Endothelial cell of umbilical vein (primary cell): ENCODE results near the gene BMP8B. TPM values are rescaled to one million over a fixed set of nuclear protein-coding genes. Genes with fewer than 3 reads are reported as not detected.

Experiments used
- BruUV-seq: library from RNA; stranded (reverse); fragments of 400-500 nt; replicated peaks from 2 replicates; lab custom pipeline; 2021; lab: Mats Ljungman, UMichigan
- CTCF ChIA-PET: fragments of 300-600, 350-600 bp; sonication (Branson Sonifier 250); formaldehyde crosslinking; loops from one replicate; lab custom pipeline; 2021; ENCODE audit warnings: antibody characterized with exemption, inconsistent platforms; lab: Charles Lee
- POLR2A ChIA-PET: fragments of 300-600, 350-600 bp; sonication (Branson Sonifier 250); formaldehyde crosslinking; loops from one replicate; lab custom pipeline; 2021; ENCODE audit warnings: antibody characterized with exemption, inconsistent platforms; lab: Charles Lee
- DNase-seq: peaks from one replicate; pipeline ENCODE4 v3.0.0-alpha.2; 2011; ENCODE audit warnings: low read depth, low spot score
- FAIRE-seq: peaks from 2 replicates; lab custom pipeline; 2011; peaks lifted over from hg19 to GRCh38; lab: Jason Lieb, UNC
- H2AFZ ChIP-seq: 2 replicates; pipeline ENCODE4 v1.6.0; 2012; ENCODE audit warnings: low read depth, low read length, control low read depth, inconsistent platforms
- H3K27ac ChIP-seq: 2 replicates; pipeline ENCODE4 v1.5.1; 2011; ENCODE audit warnings: low read depth, mild to moderate bottlenecking, control low read depth, low read length, moderate library complexity; ENCODE audit not compliant: insufficient read depth
- H3K27me3 ChIP-seq, 2 experiments: 2 replicates each; pipeline versions ENCODE4 v1.6.0 to v1.6.1; 2011; ENCODE audit warnings: low read length in 2 of 2, mixed read lengths in 1 of 2; ENCODE audit not compliant: control insufficient read depth in 2 of 2, insufficient read depth in 2 of 2
- H3K36me3 ChIP-seq, 2 experiments: 2 replicates in 1 of 2; 3 replicates in 1 of 2; pipeline ENCODE4 v1.5.1; 2011; ENCODE audit warnings: low read length in 2 of 2, mild to moderate bottlenecking in 1 of 2, moderate library complexity in 1 of 2; ENCODE audit not compliant: control insufficient read depth in 2 of 2, insufficient read depth in 2 of 2; ENCODE audit errors: extremely low read depth in 1 of 2
- H3K4me1 ChIP-seq: 3 replicates; pipeline ENCODE4 v1.5.1; 2011; ENCODE audit warnings: mild to moderate bottlenecking, low read length; ENCODE audit not compliant: control insufficient read depth, insufficient read depth; ENCODE audit errors: extremely low read depth
- H3K4me2 ChIP-seq: 2 replicates; pipeline ENCODE4 v1.6.1; 2011; ENCODE audit warnings: low read length, control low read depth, mixed read lengths; ENCODE audit not compliant: insufficient read depth
- H3K4me3 ChIP-seq, 3 experiments: fragments of 200-600 bp in 1 of 3; sonication (generic), shearing (Covaris generic) in 1 of 3; replicated peaks in 1 of 3; 2 replicates each; pipeline ENCODE4 v1.5.1; 2011 to 2016; ENCODE audit warnings: control low read depth in 3 of 3, low read length in 3 of 3, mild to moderate bottlenecking in 2 of 3, inconsistent platforms in 1 of 3, low read depth in 1 of 3, moderate library complexity in 1 of 3; ENCODE audit not compliant: insufficient read depth in 1 of 3
- H3K79me2 ChIP-seq: 2 replicates; pipeline ENCODE4 v1.6.0; 2012; ENCODE audit warnings: low read length, inconsistent platforms; ENCODE audit not compliant: control insufficient read depth, insufficient read depth
- H3K9ac ChIP-seq: replicated peaks from 2 replicates; pipeline ENCODE3; 2011; ENCODE audit warnings: low read length, control low read depth; ENCODE audit not compliant: insufficient read depth; ENCODE audit errors: extremely low read depth
- H3K9me1 ChIP-seq: replicated peaks from 3 replicates; pipeline ENCODE4 v1.6.0; 2011; ENCODE audit warnings: mild to moderate bottlenecking, low read length; ENCODE audit not compliant: control insufficient read depth, insufficient read depth; ENCODE audit errors: extremely low read depth
- H3K9me3 ChIP-seq: replicated peaks from 2 replicates; pipeline ENCODE4 v1.5.1; 2012; ENCODE audit warnings: low read length, inconsistent platforms; ENCODE audit not compliant: control insufficient read depth, insufficient read depth
- H4K20me1 ChIP-seq: replicated peaks from 2 replicates; pipeline ENCODE3; 2011; ENCODE audit warnings: mild to moderate bottlenecking, low read length; ENCODE audit not compliant: control insufficient read depth, insufficient read depth; ENCODE audit errors: extremely low read depth
- EZH2 ChIP-seq: IDR thresholded peaks from 2 replicates; pipeline ENCODE4 v1.6.1; 2012; ENCODE audit warnings: borderline replicate concordance, low read depth, mild to moderate bottlenecking, moderate library complexity, low read length, inconsistent platforms; ENCODE audit not compliant: severe bottlenecking
- FOS ChIP-seq: IDR thresholded peaks from 2 replicates; pipeline ENCODE4 v1.6.1; 2011; ENCODE audit warnings: mild to moderate bottlenecking, low read length, moderate library complexity, borderline replicate concordance; ENCODE audit not compliant: insufficient read depth
- GATA2 ChIP-seq: IDR thresholded peaks from 2 replicates; pipeline ENCODE4 v1.7.0; 2011; ENCODE audit warnings: low read depth, mild to moderate bottlenecking, moderate library complexity, mixed read lengths, low read length; ENCODE audit not compliant: insufficient read length, insufficient read depth
- JUN ChIP-seq: IDR thresholded peaks from 2 replicates; pipeline ENCODE4 v1.6.1; 2011; ENCODE audit warnings: borderline replicate concordance, low read depth; ENCODE audit not compliant: insufficient read length, insufficient read depth
- MYC ChIP-seq: IDR thresholded peaks from one replicate; pipeline ENCODE4 v1.6.1; 2011; ENCODE audit warnings: mild to moderate bottlenecking, low read depth, low read length
- POLR2A ChIP-seq: IDR thresholded peaks from 2 replicates; pipeline ENCODE4 v1.6.1; 2012; ENCODE audit warnings: low read depth, mild to moderate bottlenecking, control low read depth, low read length
- POLR2AphosphoS5 ChIP-seq: IDR thresholded peaks from 2 replicates; pipeline ENCODE4 v1.6.1; 2012; ENCODE audit warnings: low read depth, mild to moderate bottlenecking, control low read depth, low read length, moderate library complexity; ENCODE audit not compliant: insufficient read depth
- dilution Hi-C: fragments of 300-500 bp; cut with MboI; formaldehyde crosslinking; loops from one replicate; pipeline ENCODE4 v1.15.0; 2019; ENCODE audit warnings: low sequenced_read_pairs; ENCODE audit not compliant: extremely low pct_ligation_motif_present
- intact Hi-C: fragments of 100-400 bp; cut with micrococcal nuclease; formaldehyde crosslinking; loops from one replicate; pipeline ENCODE4 v1.10.0; 2022
- polyA plus RNA-seq, 4 experiments: library from polyadenylated mRNA; depleted of rRNA in 3 of 4; stranded (reverse) in 3 of 4; unstranded in 1 of 4; fragments of >200 nt; gene quantifications; 2 replicates each; pipeline versions ENCODE4 v1.2.1 to v1.2.3, GENCODE V29; 2011 to 2012; ENCODE audit warnings: missing spikeins in 1 of 4
- total RNA-seq: library from RNA; stranded (reverse); gene quantifications from 2 replicates; pipeline ENCODE4 v1.2.3, GENCODE V29; 2021
- TF ChIP-seq, protein P1 (sequence below), 2 donors: IDR thresholded peaks; 1 replicate in 1 of 2; 2 replicates in 1 of 2; pipeline ENCODE4 v1.5.1; 2011; ENCODE audit warnings: low read length in 2 of 2, mild to moderate bottlenecking in 2 of 2, moderate library complexity in 2 of 2, control low read depth in 1 of 2, inconsistent platforms in 1 of 2, low read depth in 1 of 2; ENCODE audit not compliant: insufficient read depth in 1 of 2; ENCODE audit errors: extremely low read depth in 1 of 2
- TF ChIP-seq, protein P2 (sequence below): IDR thresholded peaks from 2 replicates; pipeline ENCODE4 v1.6.1; 2011; ENCODE audit not compliant: insufficient read depth, insufficient read length

The BMP8B gene
- total and polyA plus RNA-seq, 2 donors (not counting 3 experiments of a cell fraction or from before 2014, with no cell fraction given) = 0.07 TPM; not detected in 1

DNA sequence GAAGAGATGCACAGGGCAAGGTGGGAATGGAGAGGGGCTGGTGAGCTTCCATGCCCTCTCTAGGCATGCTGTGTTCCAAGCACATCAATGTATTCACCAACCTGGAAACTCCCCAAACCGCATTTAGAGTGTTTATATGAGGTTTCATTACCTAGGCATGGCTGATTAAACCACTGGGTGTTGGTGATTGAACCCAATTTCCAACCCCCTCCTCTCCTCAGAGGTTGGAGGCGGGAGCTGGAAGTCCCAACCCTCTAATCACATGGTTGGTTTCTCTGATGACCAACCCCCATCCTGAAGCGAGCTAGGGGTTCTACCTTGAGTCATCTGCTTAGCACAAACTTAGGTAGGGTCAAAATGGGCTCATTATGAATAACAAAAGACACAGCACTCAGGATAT lies 52.9 kb downstream of the BMP8B start:
- Histone ChIP-seq H3K9me1 (no peaks in the 10 kb centered on the region), H3K27ac (no peak overlapping the region), H3K79me2 (peaks cover 5% of the 10 kb centered on the region), H3K9me3 (no peaks in the 10 kb centered on the region), H3K4me3 (no peak overlapping the region), H3K4me2 (no peak overlapping the region), H4K20me1 (no peaks in the 10 kb centered on the region), H3K36me3 (no peaks in the 10 kb centered on the region), H3K4me1 (peaks cover 8% of the 10 kb centered on the region), H3K27me3 (peaks cover 22 to 26% of the 10 kb centered on the region in 2 experiments), H2AFZ (no peak overlapping the region), H3K9ac (no peak overlapping the region)
- DNase-seq (no peak), FAIRE-seq (no peak)
- ChIA-PET POLR2A (no interaction called here), CTCF (interaction anchor here (1.8 kb wide), 1 partner anchor 9 kb away, joined by 3 read pairs; no protein-coding TSS in a partner anchor)
- TF ChIP-seq FOS (no peak), GATA2 (no peak), POLR2A (no peak), JUN (no peak)
- TF ChIP-seq, protein P1, sequence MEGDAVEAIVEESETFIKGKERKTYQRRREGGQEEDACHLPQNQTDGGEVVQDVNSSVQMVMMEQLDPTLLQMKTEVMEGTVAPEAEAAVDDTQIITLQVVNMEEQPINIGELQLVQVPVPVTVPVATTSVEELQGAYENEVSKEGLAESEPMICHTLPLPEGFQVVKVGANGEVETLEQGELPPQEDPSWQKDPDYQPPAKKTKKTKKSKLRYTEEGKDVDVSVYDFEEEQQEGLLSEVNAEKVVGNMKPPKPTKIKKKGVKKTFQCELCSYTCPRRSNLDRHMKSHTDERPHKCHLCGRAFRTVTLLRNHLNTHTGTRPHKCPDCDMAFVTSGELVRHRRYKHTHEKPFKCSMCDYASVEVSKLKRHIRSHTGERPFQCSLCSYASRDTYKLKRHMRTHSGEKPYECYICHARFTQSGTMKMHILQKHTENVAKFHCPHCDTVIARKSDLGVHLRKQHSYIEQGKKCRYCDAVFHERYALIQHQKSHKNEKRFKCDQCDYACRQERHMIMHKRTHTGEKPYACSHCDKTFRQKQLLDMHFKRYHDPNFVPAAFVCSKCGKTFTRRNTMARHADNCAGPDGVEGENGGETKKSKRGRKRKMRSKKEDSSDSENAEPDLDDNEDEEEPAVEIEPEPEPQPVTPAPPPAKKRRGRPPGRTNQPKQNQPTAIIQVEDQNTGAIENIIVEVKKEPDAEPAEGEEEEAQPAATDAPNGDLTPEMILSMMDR (IDR thresholded peaks at IDR 0.05; ENCODE audit: extremely low read depth in 1 of 2, insufficient read depth in 1 of 2, low read depth in 1 of 2, low read length in 2 of 2) = no peak
- dilution Hi-C loops (no loop called here), intact Hi-C loops (no loop called here)
- BruUV-seq = no TSS peak

DNA sequence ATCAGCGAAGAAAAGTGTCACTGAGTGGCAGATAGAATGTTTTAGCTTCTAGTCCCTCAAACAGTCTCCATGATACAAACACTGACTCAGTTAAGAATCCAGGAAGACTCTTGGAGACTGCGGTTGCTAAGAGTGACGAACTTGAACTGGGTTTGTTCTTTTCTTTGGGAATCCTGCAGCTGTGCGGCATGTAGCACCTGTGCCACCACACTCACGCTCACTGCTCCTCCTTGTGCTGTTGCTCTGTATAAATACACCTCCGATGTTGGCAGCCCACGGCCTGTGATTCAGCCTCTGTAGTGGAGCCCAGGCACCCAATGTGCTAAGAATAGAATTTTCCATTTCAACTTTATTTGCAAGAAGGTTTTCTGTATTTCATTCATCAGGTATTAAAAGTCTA lies 55.5 kb downstream of the BMP8B start:
- Histone ChIP-seq H3K27me3 (peaks cover 38 to 48% of the 10 kb centered on the region in 2 experiments), H3K4me2 (no peak overlapping the region), H3K36me3 (no peaks in the 10 kb centered on the region), H3K9me1 (no peaks in the 10 kb centered on the region), H3K9me3 (no peaks in the 10 kb centered on the region), H3K79me2 (no peaks in the 10 kb centered on the region), H2AFZ (no peak overlapping the region), H3K27ac (no peak overlapping the region), H3K4me1 (no peaks in the 10 kb centered on the region), H3K4me3 (no peak overlapping the region), H4K20me1 (no peaks in the 10 kb centered on the region), H3K9ac (no peak overlapping the region)
- no peak for TF ChIP-seq EZH2
- TF ChIP-seq, protein P2, sequence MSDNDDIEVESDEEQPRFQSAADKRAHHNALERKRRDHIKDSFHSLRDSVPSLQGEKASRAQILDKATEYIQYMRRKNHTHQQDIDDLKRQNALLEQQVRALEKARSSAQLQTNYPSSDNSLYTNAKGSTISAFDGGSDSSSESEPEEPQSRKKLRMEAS = no peak
- TF ChIP-seq, protein P1 (IDR thresholded peaks at IDR 0.05; ENCODE audit: extremely low read depth in 1 of 2, insufficient read depth in 1 of 2, low read depth in 1 of 2, low read length in 2 of 2) = no peak
- TF ChIP-seq POLR2AphosphoS5 = no peak
- TF ChIP-seq GATA2 = no peak
- TF ChIP-seq MYC = no peak
- no peak for TF ChIP-seq JUN
- no peak for TF ChIP-seq POLR2A
- TF ChIP-seq FOS = no peak
- ChIA-PET CTCF (interaction anchor here (1.6 kb wide), 1 partner anchor 127 kb away, joined by 4 read pairs; no protein-coding TSS in a partner anchor), POLR2A (no interaction called here)
- intact Hi-C loops = no loop called here
- no TSS peak for BruUV-seq
- DNase-seq (no peak), FAIRE-seq (no peak)
- dilution Hi-C loops = no loop called here
